ENCODE measurements around the gene EDEM3. TPM values are rescaled to one million over a fixed set of nuclear protein-coding genes. Genes with fewer than 3 reads are reported as not detected.

The EDEM3 gene
- total and polyA plus RNA-seq, 4 donors, result 11.7 to 53.8 (median 23.7) TPM

Other genes with a start within 250 kb of the EDEM3 start
- gene NIBAN1, start 219.7 kb upstream of the EDEM3 start, total RNA-seq, result 1 to 10 TPM; 4.3 to 5.5 TPM
- gene NIBAN1, start 219.7 kb upstream of the EDEM3 start, polyA plus RNA-seq, result 1 to 10 TPM in 1 of 2 donors, under 1 TPM in 1; 0.50 to 1.3 TPM

Data from liver (tissue), 4 donors.